Liver (tissue), 9 donors: ENCODE measurements around the gene PGGHG. TPM values are rescaled to one million over a fixed set of nuclear protein-coding genes. Genes with fewer than 3 reads are reported as not detected.
A peak's percentile ranks its signal among the peaks of the same experiment; 100 is the strongest.
"Not testable (repeated sequence)": the region's sequence is repeated elsewhere in the genome, so short reads cannot be mapped to it uniquely, and the experiment has no call there.

Source experiments
- DNase-seq: peaks from one replicate; pipeline ENCODE4 v3.0.0-alpha.2; 2017; ENCODE audit warnings: low spot score
- H3K27ac ChIP-seq, 2 donors: one replicate each; pipeline ENCODE4 v1.7.0; 2013; ENCODE audit warnings: inconsistent platforms in 2 of 2, low read length in 2 of 2, control low read depth in 1 of 2, low read depth in 1 of 2, mild to moderate bottlenecking in 1 of 2
- H3K27me3 ChIP-seq, 4 donors: one replicate each; pipeline versions ENCODE4 v1.6.1 to v1.7.0; 2013; ENCODE audit warnings: low read length in 3 of 4, inconsistent platforms in 1 of 4, mild to moderate bottlenecking in 1 of 4, moderate library complexity in 1 of 4; ENCODE audit not compliant: control insufficient read depth in 4 of 4, insufficient read depth in 4 of 4
- H3K36me3 ChIP-seq, 4 donors: one replicate each; pipeline versions ENCODE4 v1.6.1 to v1.7.0; 2013; ENCODE audit warnings: low read length in 3 of 4, mild to moderate bottlenecking in 3 of 4, low read depth in 1 of 4, moderate library complexity in 1 of 4; ENCODE audit not compliant: control insufficient read depth in 4 of 4, insufficient read depth in 3 of 4
- H3K4me1 ChIP-seq, 4 donors: one replicate each; pipeline versions ENCODE4 v1.6.1 to v1.7.0; 2013; ENCODE audit warnings: low read length in 3 of 4, mild to moderate bottlenecking in 3 of 4, moderate library complexity in 1 of 4; ENCODE audit not compliant: control insufficient read depth in 4 of 4, insufficient read depth in 4 of 4
- H3K4me3 ChIP-seq, 3 donors: one replicate each; pipeline versions ENCODE4 v1.6.1 to v1.7.0; 2013; ENCODE audit warnings: low read length in 3 of 3, control low read depth in 1 of 3, low read depth in 1 of 3, mild to moderate bottlenecking in 1 of 3
- H3K9ac ChIP-seq, 2 donors: one replicate each; pipeline ENCODE4 v1.7.0; 2013; ENCODE audit warnings: low read length in 2 of 2, mild to moderate bottlenecking in 2 of 2, moderate library complexity in 2 of 2, control low read depth in 1 of 2, low read depth in 1 of 2
- H3K9me3 ChIP-seq, 4 donors: one replicate each; pipeline versions ENCODE4 v1.6.1 to v1.7.0; 2013; ENCODE audit warnings: low read length in 3 of 4; ENCODE audit not compliant: control insufficient read depth in 4 of 4
- EGR1 ChIP-seq, 2 donors: IDR thresholded peaks; 2 replicates each; pipeline ENCODE4 v1.6.1; 2016 to 2018; ENCODE audit warnings: antibody characterized with exemption in 2 of 2, low read depth in 2 of 2
- FOXA1 ChIP-seq: IDR thresholded peaks from 2 replicates; pipeline ENCODE4 v1.6.1; 2016; ENCODE audit warnings: antibody characterized with exemption
- FOXA2 ChIP-seq: IDR thresholded peaks from 2 replicates; pipeline ENCODE4 v1.6.1; 2016; ENCODE audit warnings: antibody characterized with exemption
- GABPA ChIP-seq, 2 donors: IDR thresholded peaks in 1 of 2; conservative IDR thresholded peaks in 1 of 2; 2 replicates each; pipeline ENCODE4 v1.6.1; 2016; ENCODE audit warnings: antibody characterized with exemption in 2 of 2, mild to moderate bottlenecking in 1 of 2, moderate library complexity in 1 of 2
- HNF4A ChIP-seq, 2 donors: conservative IDR thresholded peaks; 2 replicates each; pipeline ENCODE4 v1.6.1; 2016; ENCODE audit warnings: antibody characterized with exemption in 2 of 2, mild to moderate bottlenecking in 2 of 2
- JUND ChIP-seq, 2 donors: IDR thresholded peaks; 2 replicates each; pipeline ENCODE4 v1.6.1; 2016; ENCODE audit warnings: antibody characterized with exemption in 2 of 2
- NR2F2 ChIP-seq: IDR thresholded peaks from 2 replicates; pipeline ENCODE4 v1.6.1; 2016; ENCODE audit warnings: antibody characterized with exemption
- RAD21 ChIP-seq, 2 donors: IDR thresholded peaks; 2 replicates each; pipeline ENCODE4 v1.6.1; 2016; ENCODE audit warnings: antibody characterized with exemption in 2 of 2, mild to moderate bottlenecking in 2 of 2
- RXRA ChIP-seq, 2 donors: IDR thresholded peaks; 2 replicates each; pipeline ENCODE4 v1.6.1; 2017 to 2018; ENCODE audit warnings: antibody characterized with exemption in 2 of 2, mild to moderate bottlenecking in 1 of 2
- SP1 ChIP-seq: IDR thresholded peaks from 2 replicates; pipeline ENCODE4 v1.6.1; 2018; ENCODE audit warnings: antibody characterized with exemption, mild to moderate bottlenecking
- TAF1 ChIP-seq: conservative IDR thresholded peaks from 2 replicates; pipeline ENCODE4 v1.6.1; 2016; ENCODE audit warnings: antibody characterized with exemption, mild to moderate bottlenecking
- YY1 ChIP-seq: IDR thresholded peaks from 2 replicates; pipeline ENCODE4 v1.6.1; 2016; ENCODE audit warnings: antibody characterized with exemption, mild to moderate bottlenecking
- WGBS: extraction: QIAGEN DNeasy Blood & Tissue Kit; methylation state at CpG from one replicate; pipeline ENCODE4 v1.1.7; 2013; 5-methylcytosine and 5-hydroxymethylcytosine counted together
- polyA plus RNA-seq, 2 donors: library from polyadenylated mRNA; stranded (reverse) in 1 of 2; unstranded in 1 of 2; fragments of 200-250 nt in 1 of 2; fragments of >200 nt in 1 of 2; fragmentation: Nextera tagmentation in 1 of 2; extraction: Ambion mirVana in 1 of 2; gene quantifications; one replicate each; pipeline versions ENCODE4 v1.2.1 to v1.2.3, GENCODE V29; 2013 to 2015
- total RNA-seq, 2 donors: library from RNA; depleted of rRNA; stranded (reverse); fragments of >200 nt; gene quantifications; one replicate each; pipeline ENCODE4 v1.2.3, GENCODE V29; 2014
- TF ChIP-seq, protein P1 (sequence below): IDR thresholded peaks from 2 replicates; pipeline ENCODE4 v1.6.1; 2016; ENCODE audit warnings: antibody characterized with exemption
- TF ChIP-seq, protein P2 (sequence below): IDR thresholded peaks from 2 replicates; pipeline ENCODE4 v1.6.1; 2016; ENCODE audit warnings: antibody characterized with exemption, mild to moderate bottlenecking
- TF ChIP-seq, protein P3 (sequence below): IDR thresholded peaks from 2 replicates; pipeline ENCODE4 v1.6.1; 2016; ENCODE audit warnings: antibody characterized with exemption
- donor health status: healthy.
- donor health status: healthy.
- donor health status: healthy.
- donor health status: healthy.
- donor health status: healthy.

The PGGHG gene
- total and polyA plus RNA-seq, 4 donors = 1.3 to 11.4 (median 7.5) TPM

DNA sequence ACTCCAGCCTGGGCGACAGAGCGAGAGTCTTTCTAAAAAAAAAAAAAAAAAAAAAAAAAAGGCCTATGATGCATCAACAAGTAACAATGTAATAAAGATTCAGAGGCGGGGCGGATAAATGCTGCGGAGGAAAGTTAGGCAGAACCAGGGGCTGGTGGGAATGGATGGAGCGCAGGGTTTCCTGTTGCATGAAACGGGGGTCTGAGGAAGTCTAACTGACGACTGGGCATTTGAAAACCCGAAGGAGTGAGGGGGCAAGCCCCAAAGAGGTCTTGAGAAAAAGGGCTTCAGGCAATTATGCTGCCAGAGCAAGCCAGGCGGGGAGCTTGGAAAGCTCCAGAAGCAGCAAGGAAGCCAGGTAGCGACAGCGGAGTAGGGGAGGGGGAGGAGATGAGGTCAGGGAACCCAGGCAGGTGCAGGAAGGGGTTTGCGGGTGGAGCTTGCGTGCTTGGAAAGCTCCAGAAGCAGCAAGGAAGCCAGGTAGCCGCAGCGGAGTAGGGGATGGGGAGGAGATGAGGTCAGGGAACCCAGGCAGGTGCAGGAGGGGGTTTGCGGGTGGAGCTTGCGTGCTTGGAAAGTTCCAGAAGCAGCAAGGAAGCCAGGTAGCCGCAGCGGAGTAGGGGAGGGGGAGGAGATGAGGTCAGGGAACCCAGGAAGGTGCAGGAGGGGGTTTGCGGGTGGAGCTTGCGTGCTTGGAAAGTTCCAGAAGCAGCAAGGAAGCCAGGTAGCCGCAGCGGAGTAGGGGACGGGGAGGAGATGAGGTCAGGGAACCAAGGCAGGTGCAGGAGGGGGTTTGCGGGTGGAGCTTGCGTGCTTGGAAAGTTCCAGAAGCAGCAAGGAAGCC lies 1.7 kb upstream of the PGGHG start:
- Histone ChIP-seq H3K4me1 (peaks cover 0 to 20% (median 13%) of the 10 kb centered on the region in 4 donors), H3K27ac (peak overlapping the region in 1 of 2 donors; percentile 80)
- not testable (repeated sequence) for H3K9me3 ChIP-seq, H3K9ac ChIP-seq, DNase-seq, H3K36me3 ChIP-seq, H3K27me3 ChIP-seq, H3K4me3 ChIP-seq
- 70% methylated on average over 27 of the region's 27 CpGs for WGBS

DNA sequence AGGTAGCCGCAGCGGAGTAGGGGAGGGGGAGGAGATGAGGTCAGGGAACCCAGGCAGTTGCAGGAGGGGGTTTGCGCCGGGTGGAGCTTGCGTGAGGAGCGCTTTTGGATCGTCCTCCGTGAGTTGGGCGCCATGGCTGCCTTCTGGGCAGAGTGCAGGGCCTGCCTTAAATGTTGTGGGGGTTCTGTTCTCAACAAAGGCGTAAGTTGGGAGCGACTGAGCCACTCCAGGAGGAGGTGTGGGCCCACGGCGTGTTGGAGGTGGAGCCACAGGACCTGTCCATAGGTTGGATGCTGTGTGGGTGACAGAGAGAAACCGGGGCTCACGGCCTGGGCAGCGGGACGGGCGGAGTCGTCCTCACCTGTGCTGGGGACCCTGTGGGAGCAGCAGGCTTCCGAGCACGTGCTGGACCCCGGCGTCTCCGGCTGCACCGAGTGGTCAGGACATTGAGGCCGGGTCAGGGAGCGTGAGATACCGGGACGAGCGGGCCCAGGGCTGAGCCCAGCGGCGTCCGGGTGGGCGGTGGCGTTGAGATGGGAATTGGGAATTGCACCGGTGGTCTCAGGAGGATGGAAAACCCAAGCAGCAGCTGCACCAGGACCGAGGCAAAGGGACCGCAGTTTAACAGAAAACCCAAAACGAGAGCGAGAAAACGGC lies 977 bp upstream of the PGGHG start:
- TF ChIP-seq GABPA (IDR thresholded peaks at IDR 0.05 in 1 of 2, conservative IDR thresholded peaks at IDR 0.05 in 1 of 2) (no peak), RAD21 (IDR thresholded peaks at IDR 0.05) (no peak), RXRA (IDR thresholded peaks at IDR 0.05) (no peak), NR2F2 (no peak), TAF1 (no peak), FOXA1 (no peak), EGR1 (IDR thresholded peaks at IDR 0.05; ENCODE audit: low read depth in 2 of 2) (no peak)
- TF ChIP-seq, protein P1, sequence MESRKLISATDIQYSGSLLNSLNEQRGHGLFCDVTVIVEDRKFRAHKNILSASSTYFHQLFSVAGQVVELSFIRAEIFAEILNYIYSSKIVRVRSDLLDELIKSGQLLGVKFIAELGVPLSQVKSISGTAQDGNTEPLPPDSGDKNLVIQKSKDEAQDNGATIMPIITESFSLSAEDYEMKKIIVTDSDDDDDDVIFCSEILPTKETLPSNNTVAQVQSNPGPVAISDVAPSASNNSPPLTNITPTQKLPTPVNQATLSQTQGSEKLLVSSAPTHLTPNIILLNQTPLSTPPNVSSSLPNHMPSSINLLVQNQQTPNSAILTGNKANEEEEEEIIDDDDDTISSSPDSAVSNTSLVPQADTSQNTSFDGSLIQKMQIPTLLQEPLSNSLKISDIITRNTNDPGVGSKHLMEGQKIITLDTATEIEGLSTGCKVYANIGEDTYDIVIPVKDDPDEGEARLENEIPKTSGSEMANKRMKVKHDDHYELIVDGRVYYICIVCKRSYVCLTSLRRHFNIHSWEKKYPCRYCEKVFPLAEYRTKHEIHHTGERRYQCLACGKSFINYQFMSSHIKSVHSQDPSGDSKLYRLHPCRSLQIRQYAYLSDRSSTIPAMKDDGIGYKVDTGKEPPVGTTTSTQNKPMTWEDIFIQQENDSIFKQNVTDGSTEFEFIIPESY = no peak
- TF ChIP-seq, protein P2, sequence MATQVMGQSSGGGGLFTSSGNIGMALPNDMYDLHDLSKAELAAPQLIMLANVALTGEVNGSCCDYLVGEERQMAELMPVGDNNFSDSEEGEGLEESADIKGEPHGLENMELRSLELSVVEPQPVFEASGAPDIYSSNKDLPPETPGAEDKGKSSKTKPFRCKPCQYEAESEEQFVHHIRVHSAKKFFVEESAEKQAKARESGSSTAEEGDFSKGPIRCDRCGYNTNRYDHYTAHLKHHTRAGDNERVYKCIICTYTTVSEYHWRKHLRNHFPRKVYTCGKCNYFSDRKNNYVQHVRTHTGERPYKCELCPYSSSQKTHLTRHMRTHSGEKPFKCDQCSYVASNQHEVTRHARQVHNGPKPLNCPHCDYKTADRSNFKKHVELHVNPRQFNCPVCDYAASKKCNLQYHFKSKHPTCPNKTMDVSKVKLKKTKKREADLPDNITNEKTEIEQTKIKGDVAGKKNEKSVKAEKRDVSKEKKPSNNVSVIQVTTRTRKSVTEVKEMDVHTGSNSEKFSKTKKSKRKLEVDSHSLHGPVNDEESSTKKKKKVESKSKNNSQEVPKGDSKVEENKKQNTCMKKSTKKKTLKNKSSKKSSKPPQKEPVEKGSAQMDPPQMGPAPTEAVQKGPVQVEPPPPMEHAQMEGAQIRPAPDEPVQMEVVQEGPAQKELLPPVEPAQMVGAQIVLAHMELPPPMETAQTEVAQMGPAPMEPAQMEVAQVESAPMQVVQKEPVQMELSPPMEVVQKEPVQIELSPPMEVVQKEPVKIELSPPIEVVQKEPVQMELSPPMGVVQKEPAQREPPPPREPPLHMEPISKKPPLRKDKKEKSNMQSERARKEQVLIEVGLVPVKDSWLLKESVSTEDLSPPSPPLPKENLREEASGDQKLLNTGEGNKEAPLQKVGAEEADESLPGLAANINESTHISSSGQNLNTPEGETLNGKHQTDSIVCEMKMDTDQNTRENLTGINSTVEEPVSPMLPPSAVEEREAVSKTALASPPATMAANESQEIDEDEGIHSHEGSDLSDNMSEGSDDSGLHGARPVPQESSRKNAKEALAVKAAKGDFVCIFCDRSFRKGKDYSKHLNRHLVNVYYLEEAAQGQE = no peak
- H3K4me1 ChIP-seq = peaks cover 0 to 19% (median 11%) of the 10 kb centered on the region in 4 donors
- H3K4me3 ChIP-seq = peak overlapping the region; percentile 68 to 76 (median 73)
- H3K27ac ChIP-seq = peak overlapping the region; percentile 64 to 80
- H3K27me3 ChIP-seq = no peaks in the 10 kb centered on the region
- 27% methylated on average over 41 of the region's 41 CpGs for WGBS
- DNase-seq = no peak
- H3K9me3 ChIP-seq = no peaks in the 10 kb centered on the region
- H3K36me3 ChIP-seq = no peaks in the 10 kb centered on the region
- H3K9ac ChIP-seq = peak overlapping the region; percentile 19 to 64

DNA sequence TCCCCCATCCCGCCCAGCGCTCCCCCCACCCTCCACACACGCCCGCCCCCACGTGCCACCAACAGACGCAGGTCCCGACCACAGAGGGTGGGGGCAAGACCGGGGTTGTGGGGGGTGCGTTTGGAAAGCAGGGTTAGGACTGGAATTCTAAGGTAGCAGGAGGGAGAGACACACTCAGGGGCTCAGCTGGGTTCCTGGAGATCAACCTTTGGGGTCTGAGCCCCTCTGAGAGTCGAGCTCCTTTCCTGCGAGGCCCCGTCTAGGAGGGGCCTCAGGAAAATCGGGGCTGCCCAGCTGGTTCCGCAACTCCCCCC lies 429 bp downstream of the PGGHG start:
- H3K27ac ChIP-seq = no peak overlapping the region
- peaks cover 0 to 2% (median 0%) of the 10 kb centered on the region in 4 donors for H3K36me3 ChIP-seq
- H3K27me3 ChIP-seq = no peaks in the 10 kb centered on the region
- H3K4me1 ChIP-seq = peaks cover 0 to 19% (median 11%) of the 10 kb centered on the region in 4 donors
- no peaks in the 10 kb centered on the region for H3K9me3 ChIP-seq
- no peak for DNase-seq
- 30% methylated on average over 14 of the region's 14 CpGs for WGBS
- peak overlapping the region in 1 of 3 donors; percentile 76 for H3K4me3 ChIP-seq
- no peak overlapping the region for H3K9ac ChIP-seq
- no peak for TF ChIP-seq FOXA2
- no peak for TF ChIP-seq NR2F2
- TF ChIP-seq JUND (IDR thresholded peaks at IDR 0.05) = no peak
- no peak for TF ChIP-seq SP1
- TF ChIP-seq HNF4A (conservative IDR thresholded peaks at IDR 0.05) = no peak
- TF ChIP-seq, protein P3, sequence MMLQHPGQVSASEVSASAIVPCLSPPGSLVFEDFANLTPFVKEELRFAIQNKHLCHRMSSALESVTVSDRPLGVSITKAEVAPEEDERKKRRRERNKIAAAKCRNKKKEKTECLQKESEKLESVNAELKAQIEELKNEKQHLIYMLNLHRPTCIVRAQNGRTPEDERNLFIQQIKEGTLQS = no peak
- TF ChIP-seq EGR1 (IDR thresholded peaks at IDR 0.05; ENCODE audit: low read depth in 2 of 2) = no peak
- TF ChIP-seq YY1 = no peak
- no peak for TF ChIP-seq GABPA (IDR thresholded peaks at IDR 0.05 in 1 of 2, conservative IDR thresholded peaks at IDR 0.05 in 1 of 2)
- TF ChIP-seq, protein P1 = no peak
- no peak for TF ChIP-seq FOXA1
